IPS-15b (cell line): ENCODE measurements around the gene RNF112.
A peak's percentile ranks its signal among the peaks of the same experiment; 100 is the strongest.

ENCODE experiments used
- H3K27me3 ChIP-seq: one replicate; pipeline ENCODE4 v1.6.1; 2013; ENCODE audit warnings: low read length; ENCODE audit not compliant: control insufficient read depth, insufficient read depth
- H3K36me3 ChIP-seq: one replicate; pipeline ENCODE4 v1.6.1; 2013; ENCODE audit warnings: low read length; ENCODE audit not compliant: control insufficient read depth, insufficient read depth
- H3K4me1 ChIP-seq: one replicate; pipeline ENCODE4 v1.6.1; 2013; ENCODE audit warnings: mild to moderate bottlenecking, low read length; ENCODE audit not compliant: control insufficient read depth, insufficient read depth
- H3K4me3 ChIP-seq: one replicate; pipeline ENCODE4 v1.5.1; 2013; ENCODE audit warnings: low read depth, low read length
- H3K9ac ChIP-seq: one replicate; pipeline ENCODE4 v1.6.1; 2013; ENCODE audit warnings: low read depth, mild to moderate bottlenecking, low read length
- H3K9me3 ChIP-seq: one replicate; pipeline ENCODE4 v1.6.1; 2013; ENCODE audit warnings: mild to moderate bottlenecking, low read length; ENCODE audit not compliant: control insufficient read depth, insufficient read depth

RNF112 gene

DNA sequence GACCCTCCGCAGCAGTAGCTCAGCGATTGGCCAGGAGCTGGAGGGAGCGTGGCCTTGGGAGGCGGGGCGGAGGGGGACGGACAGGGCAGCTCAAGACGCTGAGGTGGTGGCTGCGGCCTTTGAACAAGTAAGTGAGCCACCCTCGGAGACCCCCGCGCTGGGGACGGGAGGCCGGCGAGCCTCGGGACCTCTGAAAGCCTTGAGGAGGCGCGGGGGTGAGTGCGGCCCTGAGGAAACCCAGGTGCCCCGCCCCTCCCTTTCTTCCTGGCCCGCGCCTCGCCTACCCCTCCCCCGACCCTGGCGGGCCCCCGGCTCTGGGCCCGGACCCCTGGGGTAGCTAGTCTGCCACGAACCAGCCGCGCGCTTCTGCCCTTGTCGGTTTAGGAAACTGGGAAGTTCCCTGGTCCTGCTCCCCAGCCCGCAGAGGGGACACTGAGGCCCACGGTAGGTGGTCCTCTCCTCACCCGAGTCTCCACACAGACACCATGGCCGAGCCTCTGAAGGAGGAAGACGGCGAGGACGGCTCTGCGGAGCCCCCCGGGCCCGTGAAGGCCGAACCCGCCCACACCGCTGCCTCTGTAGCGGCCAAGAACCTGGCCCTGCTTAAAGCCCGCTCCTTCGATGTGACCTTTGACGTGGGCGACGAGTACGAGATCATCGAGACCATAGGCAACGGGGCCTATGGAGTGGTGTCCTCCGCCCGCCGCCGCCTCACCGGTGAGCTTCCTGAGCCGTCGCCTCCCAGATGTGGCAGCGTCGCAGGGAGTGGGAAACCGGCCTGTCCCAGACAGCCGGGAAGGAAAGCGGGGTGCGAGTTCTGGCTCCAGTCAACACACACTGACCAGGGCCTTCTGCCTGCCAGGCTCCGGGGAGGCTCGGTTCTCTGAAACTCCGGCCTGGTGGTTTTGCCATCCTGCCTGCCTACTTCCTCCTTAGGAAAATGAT is 32.3 kb upstream of the RNF112 start, which contains the start of gene MAPK7:
MAPK7 (plus strand) TSS at position 83 of the 945 bp plus-strand sequence; CDS start at position 486, 403 bp downstream.
- H3K36me3 ChIP-seq = peaks cover 40% of the 10 kb centered on the region
- no peaks in the 10 kb centered on the region for H3K27me3 ChIP-seq
- H3K4me3 ChIP-seq = peak within 1 kb of the TSS; percentile 93
- peaks cover 5% of the 10 kb centered on the region for H3K4me1 ChIP-seq
- H3K9ac ChIP-seq = peak within 1 kb of the TSS; percentile 90
- H3K9me3 ChIP-seq = no peaks in the 10 kb centered on the region

DNA sequence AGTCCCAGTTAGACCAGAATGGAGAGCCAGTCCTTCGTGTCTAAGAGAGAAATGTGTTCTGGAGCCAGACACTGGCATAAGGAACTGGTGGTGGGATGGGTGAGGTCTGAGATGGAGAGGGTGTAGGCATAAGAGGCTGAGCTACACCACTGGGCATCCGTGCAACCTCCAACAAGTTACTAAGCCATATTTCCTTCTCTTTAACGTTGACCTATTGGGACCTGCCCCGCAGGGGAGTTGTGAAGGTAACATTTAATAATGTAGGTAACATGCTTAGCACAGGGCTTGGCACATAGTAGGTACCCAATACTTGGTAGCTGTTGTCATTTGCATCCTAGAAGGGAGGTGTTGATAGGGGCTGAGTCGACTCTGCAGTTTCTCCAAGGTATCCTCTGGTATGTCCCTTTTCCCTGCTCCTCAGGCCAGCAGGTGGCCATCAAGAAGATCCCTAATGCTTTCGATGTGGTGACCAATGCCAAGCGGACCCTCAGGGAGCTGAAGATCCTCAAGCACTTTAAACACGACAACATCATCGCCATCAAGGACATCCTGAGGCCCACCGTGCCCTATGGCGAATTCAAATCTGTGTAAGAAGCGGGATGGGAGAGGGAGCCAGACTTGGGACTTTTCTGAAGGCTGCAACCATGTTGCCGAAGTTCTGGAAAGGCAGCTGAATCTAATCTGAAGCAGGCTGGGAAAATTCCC is 31.5 kb upstream of the RNF112 start:
- no peaks in the 10 kb centered on the region for H3K27me3 ChIP-seq
- no peaks in the 10 kb centered on the region for H3K9me3 ChIP-seq
- H3K4me1 ChIP-seq = peaks cover 5% of the 10 kb centered on the region
- H3K4me3 ChIP-seq = peak overlapping the region; percentile 93
- peaks cover 48% of the 10 kb centered on the region for H3K36me3 ChIP-seq
- H3K9ac ChIP-seq = no peak overlapping the region

DNA sequence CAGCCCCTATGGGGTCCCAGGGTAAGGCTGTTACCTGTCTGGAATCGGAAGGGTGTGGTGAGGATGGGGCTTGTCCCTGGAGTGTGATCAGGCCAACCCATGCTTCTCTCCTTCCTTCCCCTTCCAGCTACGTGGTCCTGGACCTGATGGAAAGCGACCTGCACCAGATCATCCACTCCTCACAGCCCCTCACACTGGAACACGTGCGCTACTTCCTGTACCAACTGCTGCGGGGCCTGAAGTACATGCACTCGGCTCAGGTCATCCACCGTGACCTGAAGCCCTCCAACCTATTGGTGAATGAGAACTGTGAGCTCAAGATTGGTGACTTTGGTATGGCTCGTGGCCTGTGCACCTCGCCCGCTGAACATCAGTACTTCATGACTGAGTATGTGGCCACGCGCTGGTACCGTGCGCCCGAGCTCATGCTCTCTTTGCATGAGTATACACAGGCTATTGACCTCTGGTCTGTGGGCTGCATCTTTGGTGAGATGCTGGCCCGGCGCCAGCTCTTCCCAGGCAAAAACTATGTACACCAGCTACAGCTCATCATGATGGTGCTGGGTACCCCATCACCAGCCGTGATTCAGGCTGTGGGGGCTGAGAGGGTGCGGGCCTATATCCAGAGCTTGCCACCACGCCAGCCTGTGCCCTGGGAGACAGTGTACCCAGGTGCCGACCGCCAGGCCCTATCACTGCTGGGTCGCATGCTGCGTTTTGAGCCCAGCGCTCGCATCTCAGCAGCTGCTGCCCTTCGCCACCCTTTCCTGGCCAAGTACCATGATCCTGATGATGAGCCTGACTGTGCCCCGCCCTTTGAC is 30.3 kb upstream of the RNF112 start:
- no peak overlapping the region for H3K9ac ChIP-seq
- H3K27me3 ChIP-seq = no peaks in the 10 kb centered on the region
- H3K4me1 ChIP-seq = peaks cover 5% of the 10 kb centered on the region
- H3K4me3 ChIP-seq = no peak overlapping the region
- H3K9me3 ChIP-seq = no peaks in the 10 kb centered on the region
- peaks cover 59% of the 10 kb centered on the region for H3K36me3 ChIP-seq

DNA sequence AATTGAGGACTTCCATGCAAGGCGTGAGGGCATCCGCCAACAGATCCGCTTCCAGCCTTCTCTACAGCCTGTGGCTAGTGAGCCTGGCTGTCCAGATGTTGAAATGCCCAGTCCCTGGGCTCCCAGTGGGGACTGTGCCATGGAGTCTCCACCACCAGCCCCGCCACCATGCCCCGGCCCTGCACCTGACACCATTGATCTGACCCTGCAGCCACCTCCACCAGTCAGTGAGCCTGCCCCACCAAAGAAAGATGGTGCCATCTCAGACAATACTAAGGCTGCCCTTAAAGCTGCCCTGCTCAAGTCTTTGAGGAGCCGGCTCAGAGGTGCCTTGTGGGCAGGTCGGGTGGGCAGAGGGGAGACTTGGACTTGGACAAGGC is 29.7 kb upstream of the RNF112 start:
- Histone ChIP-seq H3K4me3 (no peak overlapping the region), H3K9ac (no peak overlapping the region), H3K27me3 (no peaks in the 10 kb centered on the region), H3K4me1 (peaks cover 10% of the 10 kb centered on the region), H3K9me3 (no peaks in the 10 kb centered on the region), H3K36me3 (peaks cover 59% of the 10 kb centered on the region)

DNA sequence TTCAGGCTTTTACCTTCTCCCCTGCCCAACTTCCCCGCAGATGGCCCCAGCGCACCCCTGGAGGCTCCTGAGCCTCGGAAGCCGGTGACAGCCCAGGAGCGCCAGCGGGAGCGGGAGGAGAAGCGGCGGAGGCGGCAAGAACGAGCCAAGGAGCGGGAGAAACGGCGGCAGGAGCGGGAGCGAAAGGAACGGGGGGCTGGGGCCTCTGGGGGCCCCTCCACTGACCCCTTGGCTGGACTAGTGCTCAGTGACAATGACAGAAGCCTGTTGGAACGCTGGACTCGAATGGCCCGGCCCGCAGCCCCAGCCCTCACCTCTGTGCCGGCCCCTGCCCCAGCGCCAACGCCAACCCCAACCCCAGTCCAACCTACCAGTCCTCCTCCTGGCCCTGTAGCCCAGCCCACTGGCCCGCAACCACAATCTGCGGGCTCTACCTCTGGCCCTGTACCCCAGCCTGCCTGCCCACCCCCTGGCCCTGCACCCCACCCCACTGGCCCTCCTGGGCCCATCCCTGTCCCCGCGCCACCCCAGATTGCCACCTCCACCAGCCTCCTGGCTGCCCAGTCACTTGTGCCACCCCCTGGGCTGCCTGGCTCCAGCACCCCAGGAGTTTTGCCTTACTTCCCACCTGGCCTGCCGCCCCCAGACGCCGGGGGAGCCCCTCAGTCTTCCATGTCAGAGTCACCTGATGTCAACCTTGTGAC is 29.1 kb upstream of the RNF112 start:
- peaks cover 59% of the 10 kb centered on the region for H3K36me3 ChIP-seq
- no peak overlapping the region for H3K4me3 ChIP-seq
- H3K4me1 ChIP-seq = peaks cover 12% of the 10 kb centered on the region
- H3K9ac ChIP-seq = no peak overlapping the region
- no peaks in the 10 kb centered on the region for H3K27me3 ChIP-seq
- H3K9me3 ChIP-seq = no peaks in the 10 kb centered on the region

DNA sequence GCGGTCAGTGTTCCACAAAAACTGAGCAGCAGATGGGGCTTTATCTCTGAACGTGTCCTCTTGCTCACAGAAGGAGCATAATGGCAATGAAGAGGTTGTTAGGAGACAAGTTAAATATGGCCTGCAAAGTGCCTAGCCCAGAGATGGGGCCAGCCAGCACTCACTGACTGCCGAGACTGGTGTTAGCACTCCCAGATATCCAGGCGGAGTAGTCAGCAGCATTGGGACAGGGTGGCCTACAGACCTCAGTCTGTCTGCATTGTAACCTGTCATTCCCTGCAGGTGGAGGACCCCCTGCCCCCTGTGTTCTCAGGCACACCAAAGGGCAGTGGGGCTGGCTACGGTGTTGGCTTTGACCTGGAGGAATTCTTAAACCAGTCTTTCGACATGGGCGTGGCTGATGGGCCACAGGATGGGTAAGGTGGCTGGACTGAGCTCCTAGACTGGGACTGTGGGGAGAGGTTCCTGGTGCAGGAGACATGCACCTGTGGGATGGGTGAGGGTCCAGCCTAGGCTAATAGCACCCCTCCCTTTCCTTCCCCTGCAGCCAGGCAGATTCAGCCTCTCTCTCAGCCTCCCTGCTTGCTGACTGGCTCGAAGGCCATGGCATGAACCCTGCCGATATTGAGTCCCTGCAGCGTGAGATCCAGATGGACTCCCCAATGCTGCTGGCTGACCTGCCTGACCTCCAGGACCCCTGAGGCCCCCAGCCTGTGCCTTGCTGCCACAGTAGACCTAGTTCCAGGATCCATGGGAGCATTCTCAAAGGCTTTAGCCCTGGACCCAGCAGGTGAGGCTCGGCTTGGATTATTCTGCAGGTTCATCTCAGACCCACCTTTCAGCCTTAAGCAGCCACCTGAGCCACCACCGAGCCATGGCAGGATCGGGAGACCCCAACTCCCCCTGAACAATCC is 28.2 kb upstream of the RNF112 start:
- Histone ChIP-seq H3K9me3 (no peaks in the 10 kb centered on the region), H3K4me1 (peaks cover 14% of the 10 kb centered on the region), H3K27me3 (no peaks in the 10 kb centered on the region), H3K36me3 (peaks cover 59% of the 10 kb centered on the region), H3K4me3 (no peak overlapping the region), H3K9ac (no peak overlapping the region)

DNA sequence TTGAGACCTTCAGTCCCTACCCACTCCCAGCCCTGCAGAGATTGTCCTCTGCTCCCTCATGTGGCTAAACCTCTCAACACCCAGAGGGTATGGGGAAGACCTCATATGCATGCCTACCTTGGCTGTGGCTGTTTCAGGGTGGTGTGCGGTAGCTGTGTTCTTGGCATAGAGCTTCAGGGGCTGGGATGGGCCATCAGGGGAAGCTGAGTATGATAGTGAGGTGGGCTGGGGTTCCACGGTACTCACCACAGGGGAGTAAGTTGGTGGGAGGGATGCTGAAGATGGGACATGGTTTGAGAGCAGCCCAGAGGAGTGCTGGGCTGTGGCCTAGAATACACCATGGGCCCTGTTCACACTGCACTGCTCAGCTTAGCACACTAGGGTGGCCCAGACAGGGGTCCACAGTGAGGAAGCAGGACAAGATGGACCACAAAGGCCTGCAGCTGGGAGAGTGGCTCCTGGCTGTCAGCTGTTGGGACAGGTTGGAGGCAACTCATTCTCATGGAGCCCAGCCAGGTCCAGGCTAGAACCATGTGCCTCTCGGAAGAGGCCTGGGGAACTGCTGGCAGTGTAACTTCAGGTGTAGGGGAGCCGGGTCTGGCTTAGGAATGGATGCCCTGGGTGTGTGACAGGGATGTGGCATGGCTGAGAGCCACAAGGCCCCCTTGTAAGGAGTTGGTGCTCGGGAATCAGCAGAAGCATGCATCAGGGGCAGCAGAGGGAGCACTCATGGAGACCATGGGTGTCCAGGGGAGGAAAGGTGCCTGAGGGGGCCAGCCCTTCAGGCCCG is 27.2 kb upstream of the RNF112 start:
- Histone ChIP-seq H3K4me3 (no peak overlapping the region), H3K9ac (no peak overlapping the region), H3K9me3 (no peaks in the 10 kb centered on the region), H3K36me3 (peaks cover 59% of the 10 kb centered on the region), H3K27me3 (no peaks in the 10 kb centered on the region), H3K4me1 (peaks cover 17% of the 10 kb centered on the region)

DNA sequence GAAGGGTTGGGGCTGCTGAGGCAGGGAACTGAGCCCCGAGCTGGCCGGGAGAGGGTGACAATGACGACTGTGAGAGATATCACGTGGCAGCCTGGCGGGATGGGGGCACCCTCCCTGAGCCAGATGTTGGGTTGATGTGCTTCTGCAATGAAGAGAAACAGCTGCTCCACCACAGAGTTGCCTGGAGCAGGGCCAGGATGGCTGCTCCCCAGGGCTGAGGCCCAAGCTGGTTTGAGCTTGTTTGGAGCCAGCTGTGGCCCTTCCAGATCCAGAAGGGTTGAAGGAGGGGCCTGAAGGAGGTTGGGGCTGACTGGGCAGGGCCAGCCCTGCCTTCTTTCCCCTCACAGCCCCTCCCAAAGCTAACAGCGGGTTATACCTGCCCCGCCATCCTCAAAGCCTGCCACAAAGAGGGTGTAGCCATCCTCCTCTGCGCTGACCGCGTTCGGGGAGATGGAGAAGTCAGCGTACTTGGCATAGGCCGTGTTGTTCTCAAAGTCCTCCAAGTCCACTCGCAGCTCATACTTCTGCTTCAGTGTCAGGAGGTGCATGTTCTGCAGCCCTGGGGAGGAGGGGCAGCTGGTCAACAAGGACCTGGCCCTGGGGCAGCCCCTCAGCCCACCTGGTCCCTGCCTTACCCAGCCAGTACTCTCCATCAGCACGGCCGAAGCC is 26.2 kb upstream of the RNF112 start:
- H3K9me3 ChIP-seq = no peaks in the 10 kb centered on the region
- H3K4me1 ChIP-seq = peaks cover 12% of the 10 kb centered on the region
- no peaks in the 10 kb centered on the region for H3K27me3 ChIP-seq
- no peak overlapping the region for H3K4me3 ChIP-seq
- peaks cover 53% of the 10 kb centered on the region for H3K36me3 ChIP-seq
- H3K9ac ChIP-seq = no peak overlapping the region

DNA sequence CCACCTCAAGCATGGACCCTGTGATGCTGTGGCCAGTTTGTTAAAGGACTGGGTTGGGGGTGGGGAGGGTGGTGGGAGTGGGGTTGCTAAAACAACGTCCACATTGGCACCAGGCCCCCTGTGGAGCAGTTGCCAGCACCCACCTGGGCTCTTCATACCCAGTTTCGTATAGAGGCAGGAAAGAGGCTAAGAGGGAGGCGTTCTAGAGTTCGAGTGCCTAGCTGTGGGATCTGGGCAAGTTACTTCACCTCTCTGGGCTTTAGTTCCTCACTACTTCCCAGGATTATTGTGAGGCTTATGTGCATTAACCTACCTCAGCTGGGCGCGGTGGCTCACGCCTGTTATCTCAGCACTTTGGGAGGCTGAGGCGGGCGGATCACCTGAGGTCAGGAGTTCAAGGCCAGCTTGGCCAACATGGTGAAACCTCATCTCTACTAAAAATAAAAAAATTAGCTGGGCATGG is 25.5 kb upstream of the RNF112 start:
- Histone ChIP-seq H3K4me3 (no peak overlapping the region), H3K4me1 (peaks cover 12% of the 10 kb centered on the region), H3K9me3 (no peaks in the 10 kb centered on the region), H3K9ac (no peak overlapping the region), H3K27me3 (no peaks in the 10 kb centered on the region), H3K36me3 (peaks cover 48% of the 10 kb centered on the region)
